Ureter (tissue), 1 donor: ENCODE measurements around the gene ATP6AP2. TPM values are rescaled to one million over a fixed set of nuclear protein-coding genes. Genes with fewer than 3 reads are reported as not detected.
"Not testable (repeated sequence)": the region's sequence is repeated elsewhere in the genome, so short reads cannot be mapped to it uniquely, and the experiment has no call there.

Experiments
- DNase-seq: peaks from one replicate; pipeline ENCODE4 v3.0.0-alpha.2; 2020; ENCODE audit warnings: low spot score
- total RNA-seq: library from RNA; stranded (reverse); gene quantifications from one replicate; pipeline ENCODE4 v1.2.4, GENCODE V29; 2023
- donor health status: DM: yes; HTN: yes; CAD: no.

The ATP6AP2 gene, protein sequence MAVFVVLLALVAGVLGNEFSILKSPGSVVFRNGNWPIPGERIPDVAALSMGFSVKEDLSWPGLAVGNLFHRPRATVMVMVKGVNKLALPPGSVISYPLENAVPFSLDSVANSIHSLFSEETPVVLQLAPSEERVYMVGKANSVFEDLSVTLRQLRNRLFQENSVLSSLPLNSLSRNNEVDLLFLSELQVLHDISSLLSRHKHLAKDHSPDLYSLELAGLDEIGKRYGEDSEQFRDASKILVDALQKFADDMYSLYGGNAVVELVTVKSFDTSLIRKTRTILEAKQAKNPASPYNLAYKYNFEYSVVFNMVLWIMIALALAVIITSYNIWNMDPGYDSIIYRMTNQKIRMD
- 106 TPM for total RNA-seq

DNA sequence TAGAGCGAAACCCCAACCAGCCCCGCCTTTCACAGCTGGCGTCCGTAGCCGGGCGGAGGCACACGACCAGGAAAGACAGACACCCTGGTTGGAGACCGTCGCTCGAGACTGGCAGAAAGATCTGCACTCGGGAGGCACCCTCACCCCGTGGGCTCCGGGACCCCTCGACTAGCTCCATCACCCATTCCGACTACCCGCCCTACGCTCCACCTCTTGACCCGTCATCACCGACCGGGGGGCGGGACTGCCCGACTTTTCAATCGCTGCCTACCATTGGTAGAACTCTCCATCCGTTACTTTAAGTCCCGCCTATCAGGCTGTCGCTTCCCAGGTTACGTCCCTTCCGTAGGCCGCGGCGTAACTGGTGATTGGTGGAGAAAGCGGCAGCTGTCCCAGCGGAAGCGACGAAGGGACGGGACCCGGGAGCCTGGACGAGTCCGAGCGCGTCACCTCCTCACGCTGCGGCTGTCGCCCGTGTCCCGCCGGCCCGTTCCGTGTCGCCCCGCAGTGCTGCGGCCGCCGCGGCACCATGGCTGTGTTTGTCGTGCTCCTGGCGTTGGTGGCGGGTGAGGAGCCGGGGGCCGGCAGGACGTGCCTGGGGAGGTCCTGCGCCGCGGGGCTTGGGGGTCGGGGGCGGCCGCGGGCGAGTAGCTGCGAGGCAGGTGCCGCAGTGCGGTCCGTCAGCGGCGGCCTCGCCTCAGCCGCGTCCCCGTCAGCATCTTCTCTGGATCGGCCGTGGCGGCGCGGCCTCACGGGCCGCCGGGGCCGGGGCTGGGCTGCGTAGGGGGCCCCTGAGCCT lies at the start of gene ATP6AP2:
Gene ATP6AP2 (plus strand): TSS at position 434 of the 799 bp plus-strand sequence. CDS start 96 bp downstream, at position 530.
- peak; percentile 92 for DNase-seq

GRCh38 chrX:40531056-40531826 lies 49.5 kb upstream of the ATP6AP2 start:
- no peak for DNase-seq

- no peak for DNase-seq
Measured at GRCh38 chrX:40537310-40537709, 43.5 kb upstream of the ATP6AP2 start.

GRCh38 chrX:40538406-40538805 lies 42.4 kb upstream of the ATP6AP2 start:
- no peak for DNase-seq

- peak; percentile 56 for DNase-seq
Measured at GRCh38 chrX:40539214-40540142, 41.3 kb upstream of the ATP6AP2 start.

DNA sequence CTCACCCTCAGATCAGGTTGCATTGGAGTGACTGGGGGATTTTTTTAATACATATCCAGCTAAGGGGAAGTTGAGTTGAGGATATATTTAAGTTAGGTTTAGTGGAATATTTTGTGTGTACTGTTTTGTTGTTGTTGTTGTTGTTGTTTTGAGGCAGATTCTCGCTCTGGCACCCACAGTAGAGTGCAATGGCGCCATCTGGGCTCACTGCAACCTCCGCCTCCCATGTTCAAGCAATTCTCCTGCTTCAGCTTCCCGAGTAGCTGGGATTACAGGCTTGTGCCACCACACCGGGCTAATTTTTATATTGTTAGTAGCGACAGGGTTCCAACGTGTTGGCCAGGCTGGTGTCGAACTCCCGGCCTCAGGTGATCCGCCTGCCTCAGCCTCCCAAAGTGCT lies 38.6 kb upstream of the ATP6AP2 start:
- no peak for DNase-seq

GRCh38 chrX:40542972-40543371 lies 37.8 kb upstream of the ATP6AP2 start:
- DNase-seq = no peak

GRCh38 chrX:40543661-40544328 lies 37.0 kb upstream of the ATP6AP2 start:
- DNase-seq = no peak

- DNase-seq = no peak
Measured at GRCh38 chrX:40544343-40545266, 36.2 kb upstream of the ATP6AP2 start.

DNA sequence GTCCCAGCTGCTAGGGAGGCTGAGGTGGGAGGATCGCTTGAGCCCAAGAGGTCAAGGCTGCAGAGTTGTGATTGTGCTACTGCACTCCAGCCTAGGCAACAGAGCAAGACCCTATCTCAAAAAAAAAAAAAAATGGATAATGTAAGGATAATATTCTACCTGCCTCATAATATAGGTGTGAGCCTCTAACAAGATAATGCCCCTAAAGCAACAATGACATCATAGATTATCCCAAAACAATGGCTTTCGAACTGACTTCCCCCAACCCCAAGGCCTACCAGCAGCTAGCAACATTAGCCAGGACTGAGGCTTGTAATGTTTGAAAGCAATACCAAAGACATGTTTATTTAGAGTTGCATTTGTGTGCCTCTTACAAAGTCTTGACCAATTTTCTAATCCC lies 33.9 kb upstream of the ATP6AP2 start:
- DNase-seq = no peak

- DNase-seq = no peak
Measured at GRCh38 chrX:40550066-40550465, 30.7 kb upstream of the ATP6AP2 start.

DNA sequence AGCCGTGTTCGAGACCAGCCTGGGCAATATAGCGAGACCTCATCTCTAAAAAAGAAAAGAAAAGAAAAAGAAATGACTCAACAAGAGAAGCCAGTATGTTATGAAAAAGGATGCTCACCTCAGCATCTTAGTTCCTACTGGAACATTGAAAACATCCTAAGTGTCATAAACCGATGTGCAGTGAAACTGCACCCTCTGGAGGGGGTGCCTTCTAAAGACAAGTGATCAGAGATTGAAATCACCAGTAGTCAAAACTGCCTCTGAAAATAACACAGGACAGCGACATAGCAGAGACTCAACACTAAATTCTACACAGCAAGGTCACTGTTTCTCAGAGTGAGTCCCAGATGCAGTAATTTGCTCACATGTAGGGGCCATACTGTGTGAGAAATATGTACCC lies 28.0 kb upstream of the ATP6AP2 start:
- DNase-seq = no peak

GRCh38 chrX:40558590-40558989 lies 22.2 kb upstream of the ATP6AP2 start:
- no peak for DNase-seq

DNA sequence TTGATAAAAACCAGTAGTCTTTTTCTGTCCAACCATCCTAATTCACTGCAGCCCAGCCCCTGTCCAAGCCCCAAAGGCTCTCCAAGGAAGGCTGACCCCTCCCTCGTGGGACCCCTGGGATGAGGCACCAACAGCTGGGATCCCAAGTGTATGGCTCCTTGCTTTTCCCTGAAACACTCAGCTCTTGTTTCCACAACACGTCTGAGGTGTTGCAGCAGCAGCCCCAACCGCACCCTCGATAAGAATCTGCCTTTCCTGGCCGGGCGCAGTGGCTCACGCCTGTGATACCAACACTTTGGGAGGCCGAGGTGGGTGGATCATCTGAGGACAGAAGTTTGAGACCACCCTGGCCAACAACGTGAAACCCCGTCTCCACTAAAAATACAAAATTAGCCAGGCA lies 17.0 kb upstream of the ATP6AP2 start:
- no peak for DNase-seq

- DNase-seq = no peak
Measured at GRCh38 chrX:40564447-40564846, 16.3 kb upstream of the ATP6AP2 start.

DNA sequence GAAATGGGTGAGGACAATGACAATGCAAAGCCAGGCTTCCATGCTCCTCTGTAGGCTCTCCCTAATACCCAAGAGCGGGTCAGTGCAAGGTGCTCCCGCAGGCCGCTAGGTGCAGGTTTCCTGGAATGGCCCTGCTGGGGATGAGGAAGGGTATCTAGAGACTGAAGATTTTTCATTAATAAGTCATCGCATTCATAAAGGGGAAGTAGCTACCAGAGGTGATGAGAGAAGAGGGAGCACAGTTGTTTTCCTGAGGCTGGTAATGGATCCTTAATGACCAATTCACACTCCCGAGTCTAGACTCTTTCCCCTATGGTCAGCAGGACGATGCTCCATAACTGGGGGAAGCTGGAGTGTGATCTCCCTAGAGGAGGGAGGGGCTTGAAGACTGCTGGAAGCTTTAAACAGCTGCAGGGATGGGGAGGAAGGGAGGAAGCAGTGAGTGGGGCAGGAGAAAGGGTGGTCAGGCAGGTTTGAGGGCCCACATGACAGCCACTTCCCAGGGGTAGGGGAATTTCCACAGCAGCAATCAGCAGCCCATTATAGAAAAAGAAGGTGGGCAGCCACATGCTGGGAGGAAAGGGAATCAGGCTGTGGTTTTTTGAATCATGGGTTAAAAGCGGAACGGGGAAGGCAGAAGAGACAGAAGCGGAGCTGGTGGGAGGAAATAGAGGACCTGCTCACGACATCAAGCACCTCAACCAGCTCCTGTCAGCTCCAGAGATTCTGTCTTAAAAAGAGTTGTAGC lies 10.2 kb upstream of the ATP6AP2 start:
- DNase-seq = no peak

- DNase-seq = not testable (repeated sequence)
Measured at GRCh38 chrX:40571164-40571563, 9.6 kb upstream of the ATP6AP2 start.

DNA sequence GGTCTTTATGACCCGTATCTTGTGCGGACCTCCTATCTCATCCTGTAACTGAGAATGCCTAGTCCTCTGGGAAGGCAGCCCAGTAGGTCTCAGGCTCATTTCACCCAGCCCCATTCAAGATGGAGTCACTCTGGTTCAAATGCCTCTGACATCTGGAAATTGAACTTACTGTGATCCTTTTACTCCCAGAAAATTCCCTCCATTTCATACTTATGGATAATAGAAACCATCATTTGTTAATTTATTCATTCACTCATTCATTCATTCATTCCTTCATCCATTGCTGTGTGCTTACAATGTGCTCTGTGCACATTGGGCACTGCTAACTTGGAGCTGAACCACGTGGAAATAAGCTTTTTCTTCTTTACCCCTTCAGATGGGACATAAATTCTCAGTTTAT lies 9.2 kb upstream of the ATP6AP2 start:
- DNase-seq = no peak

- DNase-seq = no peak
Measured at GRCh38 chrX:40573763-40574162, 7.0 kb upstream of the ATP6AP2 start.
